Astrocyte (in vitro differentiated cells and primary cell): ENCODE results near the gene BARX2. TPM values are rescaled to one million over a fixed set of nuclear protein-coding genes. Genes with fewer than 3 reads are reported as not detected.

Source experiments
- DNase-seq: peaks from one replicate; pipeline ENCODE4 v3.0.0-alpha.2; 2010; ENCODE audit warnings: low read depth
- FAIRE-seq: peaks from 2 replicates; lab custom pipeline; 2011; peaks lifted over from hg19 to GRCh38; lab: Jason Lieb, UNC
- H2AFZ ChIP-seq: 2 replicates; pipeline ENCODE4 v1.6.0; 2012; ENCODE audit warnings: low read depth, low read length, inconsistent platforms
- H3K27ac ChIP-seq: 2 replicates; pipeline ENCODE4 v1.5.1; 2011; ENCODE audit warnings: low read depth, low read length, inconsistent platforms
- H3K27me3 ChIP-seq: 2 replicates; pipeline ENCODE4 v1.6.0; 2011; ENCODE audit warnings: low read length, inconsistent platforms; ENCODE audit not compliant: insufficient read depth
- H3K36me3 ChIP-seq: 2 replicates; pipeline ENCODE4 v1.5.1; 2011; ENCODE audit warnings: low read length, inconsistent platforms; ENCODE audit not compliant: insufficient read depth
- H3K4me1 ChIP-seq: 2 replicates; pipeline ENCODE4 v1.5.1; 2011; ENCODE audit warnings: low read length, inconsistent platforms; ENCODE audit not compliant: insufficient read depth
- H3K4me2 ChIP-seq: 2 replicates; pipeline ENCODE4 v1.6.0; 2012; ENCODE audit warnings: low read length, inconsistent platforms
- H3K4me3 ChIP-seq: 2 replicates; pipeline ENCODE4 v1.5.1; 2011; ENCODE audit warnings: low read depth, mild to moderate bottlenecking, low read length, inconsistent platforms; ENCODE audit not compliant: insufficient read depth
- H3K79me2 ChIP-seq: 2 replicates; pipeline ENCODE4 v1.6.0; 2012; ENCODE audit warnings: mild to moderate bottlenecking, low read length, inconsistent platforms; ENCODE audit not compliant: insufficient read depth
- H3K9ac ChIP-seq: 2 replicates; pipeline ENCODE4 v1.6.0; 2012; ENCODE audit warnings: mild to moderate bottlenecking, low read length, inconsistent platforms
- H3K9me3 ChIP-seq: 2 replicates; pipeline ENCODE4 v1.5.1; 2012; ENCODE audit warnings: low read depth, mild to moderate bottlenecking, low read length, inconsistent platforms; ENCODE audit not compliant: insufficient read depth
- H4K20me1 ChIP-seq: 2 replicates; pipeline ENCODE4 v1.6.0; 2012; ENCODE audit warnings: low read length, inconsistent platforms; ENCODE audit not compliant: insufficient read depth
- H3K27ac Mint-ChIP-seq: one replicate; pipeline ENCODE4 v1.8.0; 2021; ENCODE audit warnings: mild to moderate bottlenecking, mixed read lengths; ENCODE audit not compliant: unreplicated experiment
- H3K27me3 Mint-ChIP-seq: one replicate; pipeline ENCODE4 v1.8.0; 2021; ENCODE audit warnings: low read depth, mixed read lengths; ENCODE audit not compliant: unreplicated experiment
- H3K36me3 Mint-ChIP-seq: one replicate; pipeline ENCODE4 v1.8.0; 2021; ENCODE audit warnings: low read depth, mixed read lengths; ENCODE audit not compliant: unreplicated experiment
- H3K4me1 Mint-ChIP-seq: one replicate; pipeline ENCODE4 v1.8.0; 2021; ENCODE audit warnings: low read depth, mixed read lengths; ENCODE audit not compliant: unreplicated experiment
- H3K4me3 Mint-ChIP-seq: one replicate; pipeline ENCODE4 v1.8.0; 2021; ENCODE audit warnings: mild to moderate bottlenecking, moderate library complexity, mixed read lengths; ENCODE audit not compliant: unreplicated experiment
- H3K9me3 Mint-ChIP-seq: one replicate; pipeline ENCODE4 v1.8.0; 2021; ENCODE audit warnings: mild to moderate bottlenecking, mixed read lengths; ENCODE audit not compliant: unreplicated experiment
- CTCF ChIP-seq: IDR thresholded peaks from 2 replicates; pipeline ENCODE4 v1.5.1; 2011; ENCODE audit warnings: low read depth, mild to moderate bottlenecking, inconsistent platforms, low read length, moderate library complexity; ENCODE audit not compliant: insufficient read depth
- EZH2 ChIP-seq: IDR thresholded peaks from 2 replicates; pipeline ENCODE4 v1.6.1; 2012; ENCODE audit warnings: mild to moderate bottlenecking, low read length, inconsistent platforms; ENCODE audit not compliant: insufficient read depth
- total RNA-seq: library from RNA; stranded (reverse); gene quantifications from 2 replicates; pipeline ENCODE4 v1.2.1, GENCODE V29; 2021

The BARX2 gene
- total RNA-seq, 1 donor from 2014 or later = not detected

GRCh38 chr11:129366737-129367597, 8.7 kb upstream of the BARX2 start:
- H4K20me1 ChIP-seq = peaks cover 1% of the 10 kb centered on the region
- Mint-ChIP-seq H3K27me3 (peaks cover 38% of the 10 kb centered on the region), H3K36me3 (no peaks in the 10 kb centered on the region), H3K4me3 (no peak overlapping the region), H3K4me1 (peaks cover 2% of the 10 kb centered on the region), H3K27ac (no peak overlapping the region), H3K9me3 (no peaks in the 10 kb centered on the region)
- DNase-seq = no peak
- TF ChIP-seq CTCF (no peak), EZH2 (no peak)
- H3K4me1 ChIP-seq = no peaks in the 10 kb centered on the region
- no peaks in the 10 kb centered on the region for H3K9me3 ChIP-seq
- no peaks in the 10 kb centered on the region for H3K36me3 ChIP-seq
- peaks cover 71% of the 10 kb centered on the region for H3K27me3 ChIP-seq
- FAIRE-seq = no peak
- H3K27ac ChIP-seq = no peak overlapping the region
- H3K4me3 ChIP-seq = no peak overlapping the region
- H3K4me2 ChIP-seq = no peak overlapping the region
- no peaks in the 10 kb centered on the region for H3K79me2 ChIP-seq
- H2AFZ ChIP-seq = no peak overlapping the region
- no peak overlapping the region for H3K9ac ChIP-seq

- Histone ChIP-seq H3K27me3 (peaks cover 86% of the 10 kb centered on the region), H3K36me3 (no peaks in the 10 kb centered on the region), H3K9me3 (no peaks in the 10 kb centered on the region), H2AFZ (no peak overlapping the region), H3K4me1 (peaks cover 3% of the 10 kb centered on the region), H3K27ac (no peak overlapping the region), H4K20me1 (peaks cover 4% of the 10 kb centered on the region), H3K79me2 (no peaks in the 10 kb centered on the region), H3K4me2 (no peak overlapping the region), H3K9ac (no peak overlapping the region), H3K4me3 (no peak overlapping the region)
- Mint-ChIP-seq H3K36me3 (no peaks in the 10 kb centered on the region), H3K27ac (no peak overlapping the region), H3K27me3 (peaks cover 55% of the 10 kb centered on the region), H3K4me1 (peaks cover 2% of the 10 kb centered on the region), H3K9me3 (no peaks in the 10 kb centered on the region), H3K4me3 (no peak overlapping the region)
- FAIRE-seq (no peak), DNase-seq (no peak)
- TF ChIP-seq CTCF (no peak), EZH2 (no peak)
These were observed 6.6 kb upstream of the BARX2 start for GRCh38 chr11:129368889-129369672.
